A673 (cell line): ENCODE measurements around the gene PNLIPRP3. TPM values are rescaled to one million over a fixed set of nuclear protein-coding genes. Genes with fewer than 3 reads are reported as not detected.
A peak's percentile ranks its signal among the peaks of the same experiment; 100 is the strongest.

Source experiments
- BruUV-seq: library from RNA; stranded (reverse); fragments of 400-500 nt; replicated peaks from 2 replicates; lab custom pipeline; 2021; lab: Mats Ljungman, UMichigan
- CTCF ChIA-PET: fragments of 300-600 bp; sonication (Branson Sonifier 250); formaldehyde crosslinking; loops from one replicate; lab custom pipeline; 2022; ENCODE audit warnings: antibody characterized with exemption; lab: Charles Lee
- POLR2A ChIA-PET: fragments of 300-600 bp; sonication (Branson Sonifier 250); formaldehyde crosslinking; loops from one replicate; lab custom pipeline; 2022; ENCODE audit warnings: antibody characterized with exemption; ENCODE audit not compliant: low non-redundant PET; lab: Charles Lee
- DNase-seq: peaks from one replicate; pipeline ENCODE4 v3.0.0-alpha.2; 2015; ENCODE audit warnings: low spot score
- H3K27ac ChIP-seq: fragments of 200-600 bp; sonication (generic); 2 replicates; pipeline ENCODE4 v1.5.1; 2016; ENCODE audit warnings: mixed run types, low read depth, mild to moderate bottlenecking, mixed read lengths, antibody characterized with exemption, low read length; ENCODE audit not compliant: poor library complexity, severe bottlenecking
- H3K27me3 ChIP-seq: fragments of 200-600 bp; sonication (generic); replicated peaks from 2 replicates; pipeline ENCODE4 v1.6.1; 2017; ENCODE audit warnings: mixed run types, low read depth, mild to moderate bottlenecking, mixed read lengths, antibody characterized with exemption, low read length; ENCODE audit not compliant: insufficient read depth, poor library complexity
- H3K36me3 ChIP-seq: fragments of 200-600 bp; sonication (generic); 2 replicates; pipeline ENCODE4 v1.6.1; 2016; ENCODE audit warnings: mixed run types, mild to moderate bottlenecking, mixed read lengths, antibody characterized with exemption, low read length; ENCODE audit not compliant: insufficient read depth, poor library complexity, severe bottlenecking
- H3K4me1 ChIP-seq: fragments of 200-600 bp; sonication (generic); 2 replicates; pipeline ENCODE4 v1.6.1; 2017; ENCODE audit warnings: mixed run types, mild to moderate bottlenecking, mixed read lengths, antibody characterized with exemption, low read length; ENCODE audit not compliant: insufficient read depth, poor library complexity, severe bottlenecking
- H3K4me3 ChIP-seq: fragments of 200-600 bp; sonication (generic); 2 replicates; pipeline ENCODE4 v1.5.1; 2016; ENCODE audit warnings: low read depth, mixed run types, mild to moderate bottlenecking, mixed read lengths, low read length; ENCODE audit not compliant: poor library complexity, severe bottlenecking
- H3K9me3 ChIP-seq: fragments of 200-600 bp; sonication (generic); 2 replicates; pipeline ENCODE4 v1.6.1; 2016; ENCODE audit warnings: mixed run types, low read depth, mild to moderate bottlenecking, mixed read lengths, antibody characterized with exemption, low read length; ENCODE audit not compliant: poor library complexity, severe bottlenecking
- CTCF ChIP-seq: fragments of 300-800, 200-600 bp; sonication (generic); conservative IDR thresholded peaks from 2 replicates; pipeline ENCODE4 v1.5.1; 2017; ENCODE audit warnings: low read depth, mild to moderate bottlenecking, antibody characterized with exemption, low read length, moderate library complexity, mixed read lengths
- EZH2 ChIP-seq: fragments of 200-600 bp; sonication (generic); IDR thresholded peaks from 2 replicates; pipeline ENCODE4 v1.6.1; 2017; ENCODE audit warnings: borderline replicate concordance, low read depth, mild to moderate bottlenecking, mixed read lengths, antibody characterized with exemption, low read length; ENCODE audit not compliant: poor library complexity, severe bottlenecking
- intact Hi-C: fragments of 100-400 bp; cut with micrococcal nuclease; formaldehyde crosslinking; loops from one replicate; pipeline ENCODE4 v1.10.0; 2022; ENCODE audit not compliant: unreplicated experiment
- total RNA-seq: library from RNA; stranded (reverse); gene quantifications from 2 replicates; pipeline ENCODE4 v1.2.3, GENCODE V29; 2021

PNLIPRP3 gene
- total RNA-seq, 1 experiment from 2014 or later = not detected

GRCh38 chr10:116470071-116470470 is 42.4 kb downstream of the PNLIPRP3 start:
- no peaks in the 10 kb centered on the region for H3K4me1 ChIP-seq
- DNase-seq = no peak
- CTCF ChIA-PET = no interaction called here
- intact Hi-C loops = no loop called here
- no peak overlapping the region for H3K4me3 ChIP-seq
- H3K9me3 ChIP-seq = no peaks in the 10 kb centered on the region
- no peaks in the 10 kb centered on the region for H3K36me3 ChIP-seq
- H3K27ac ChIP-seq = no peak overlapping the region
- no peaks in the 10 kb centered on the region for H3K27me3 ChIP-seq
- POLR2A ChIA-PET = no interaction called here
- no TSS peak for BruUV-seq
- TF ChIP-seq EZH2 (no peak), CTCF (no peak)

GRCh38 chr10:116470768-116471415 is 43.2 kb downstream of the PNLIPRP3 start:
- no TSS peak for BruUV-seq
- ChIA-PET POLR2A (no interaction called here), CTCF (interaction anchor here (0.5 to 0.6 kb wide), 2 partner anchors 53 to 107 kb away, joined by 3 to 6 read pairs; no protein-coding TSS in a partner anchor)
- intact Hi-C loops = no loop called here
- DNase-seq = peak; percentile 56
- no peaks in the 10 kb centered on the region for H3K4me1 ChIP-seq
- no peaks in the 10 kb centered on the region for H3K27me3 ChIP-seq
- H3K36me3 ChIP-seq = no peaks in the 10 kb centered on the region
- no peak overlapping the region for H3K27ac ChIP-seq
- no peak overlapping the region for H3K4me3 ChIP-seq
- no peaks in the 10 kb centered on the region for H3K9me3 ChIP-seq
- TF ChIP-seq EZH2 (no peak), CTCF (peak; percentile 66)

- no TSS peak for BruUV-seq
- Histone ChIP-seq H3K27me3 (peaks cover 17% of the 10 kb centered on the region), H3K9me3 (no peaks in the 10 kb centered on the region), H3K27ac (no peak overlapping the region), H3K4me3 (no peak overlapping the region), H3K4me1 (no peaks in the 10 kb centered on the region), H3K36me3 (no peaks in the 10 kb centered on the region)
- intact Hi-C loops = no loop called here
- ChIA-PET CTCF (no interaction called here), POLR2A (no interaction called here)
- TF ChIP-seq EZH2 (no peak), CTCF (no peak)
- no peak for DNase-seq
Observed at GRCh38 chr10:116472891-116473290, 45.2 kb downstream of the PNLIPRP3 start.
